Fibroblast of pulmonary artery (primary cell): ENCODE measurements around the gene CDKN3.
"Not testable (repeated sequence)": the region's sequence is repeated elsewhere in the genome, so short reads cannot be mapped to it uniquely, and the experiment has no call there.

ENCODE experiments used
- DNase-seq: peaks from one replicate; pipeline ENCODE4 v3.0.0-alpha.2; 2010; ENCODE audit warnings: low read depth
- H3K4me3 ChIP-seq: replicated peaks from 2 replicates; pipeline ENCODE4 v1.5.1; 2011; ENCODE audit warnings: low read depth, mild to moderate bottlenecking, control low read depth, low read length, moderate library complexity
- CTCF ChIP-seq: IDR thresholded peaks from 2 replicates; pipeline ENCODE4 v1.5.1; 2011; ENCODE audit warnings: mild to moderate bottlenecking, control low read depth, low read length, inconsistent platforms; ENCODE audit errors: missing control alignments

CDKN3 gene

DNA sequence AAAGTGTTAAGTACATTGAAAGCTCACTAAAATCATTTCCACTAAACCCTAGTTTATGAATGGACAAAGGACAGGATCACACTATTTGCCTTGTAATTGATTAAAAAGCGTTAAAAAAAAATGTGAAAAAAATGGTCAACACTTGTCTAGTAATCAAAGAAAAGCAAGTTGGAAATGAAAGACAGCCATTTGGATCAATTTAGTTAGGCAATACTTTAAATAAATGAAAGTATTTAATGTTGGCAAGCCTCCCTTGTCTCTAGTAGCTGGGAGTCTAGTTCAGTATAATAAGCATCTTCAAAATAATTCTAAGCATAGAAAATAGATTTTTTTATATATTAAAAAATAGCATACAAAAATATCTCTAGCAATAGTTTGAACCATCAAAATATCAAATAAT, 58.6 kb downstream of the CDKN3 start:
- no peak for DNase-seq
- no peak overlapping the region for H3K4me3 ChIP-seq
- TF ChIP-seq CTCF, result no peak

- DNase-seq, H3K4me3 ChIP-seq: not testable (repeated sequence)
Observed at GRCh38 chr14:54456820-54457608, 60.2 kb downstream of the CDKN3 start.

DNA sequence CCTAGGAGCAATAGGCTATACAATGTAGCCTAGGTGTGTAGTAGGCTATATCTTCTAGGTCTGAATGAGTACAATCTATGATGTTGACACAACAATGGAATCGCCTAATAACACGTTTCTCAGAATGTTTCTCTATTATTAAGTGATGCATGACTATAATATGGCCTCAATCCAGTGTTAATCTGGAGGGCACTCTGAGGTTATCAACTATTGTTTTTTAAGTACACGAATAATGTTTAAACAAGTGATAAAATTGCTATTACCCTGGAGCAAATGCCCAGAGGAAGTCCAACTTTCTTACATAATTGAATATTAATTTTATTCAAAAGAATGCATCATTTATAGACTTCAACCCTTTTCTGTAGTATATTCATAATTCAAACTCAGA, 60.8 kb downstream of the CDKN3 start:
- no peak overlapping the region for H3K4me3 ChIP-seq
- no peak for DNase-seq
- no peak for TF ChIP-seq CTCF

- not testable (repeated sequence) for DNase-seq, H3K4me3 ChIP-seq
Observed at GRCh38 chr14:54458536-54458935, 61.7 kb downstream of the CDKN3 start.

GRCh38 chr14:54459106-54459505, 62.3 kb downstream of the CDKN3 start:
- H3K4me3 ChIP-seq, result no peak overlapping the region
- TF ChIP-seq CTCF, result no peak
- DNase-seq, result no peak

GRCh38 chr14:54462048-54462447, 65.2 kb downstream of the CDKN3 start:
- no peak for TF ChIP-seq CTCF
- H3K4me3 ChIP-seq, result no peak overlapping the region
- no peak for DNase-seq

DNA sequence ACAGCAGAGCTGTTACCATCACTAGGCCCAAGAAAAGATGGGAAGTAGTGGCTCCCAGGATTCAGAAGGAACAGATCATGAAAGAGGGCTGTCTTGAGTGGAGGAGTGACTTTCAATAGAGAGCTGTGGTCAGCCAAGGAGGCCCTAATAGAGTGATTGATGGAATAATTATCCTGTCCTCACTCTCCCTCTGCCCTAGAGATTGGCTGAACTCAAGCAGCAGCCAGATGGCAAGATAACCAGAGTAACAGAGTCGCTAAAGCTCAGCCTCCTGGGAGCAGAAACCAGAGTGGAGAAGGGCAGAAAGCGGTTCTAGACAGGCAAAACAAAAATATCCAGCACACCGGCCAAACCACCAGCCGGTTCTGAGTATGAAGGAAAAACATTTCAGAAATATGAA, 68.8 kb downstream of the CDKN3 start:
- no peak overlapping the region for H3K4me3 ChIP-seq
- DNase-seq, result no peak
- no peak for TF ChIP-seq CTCF

DNA sequence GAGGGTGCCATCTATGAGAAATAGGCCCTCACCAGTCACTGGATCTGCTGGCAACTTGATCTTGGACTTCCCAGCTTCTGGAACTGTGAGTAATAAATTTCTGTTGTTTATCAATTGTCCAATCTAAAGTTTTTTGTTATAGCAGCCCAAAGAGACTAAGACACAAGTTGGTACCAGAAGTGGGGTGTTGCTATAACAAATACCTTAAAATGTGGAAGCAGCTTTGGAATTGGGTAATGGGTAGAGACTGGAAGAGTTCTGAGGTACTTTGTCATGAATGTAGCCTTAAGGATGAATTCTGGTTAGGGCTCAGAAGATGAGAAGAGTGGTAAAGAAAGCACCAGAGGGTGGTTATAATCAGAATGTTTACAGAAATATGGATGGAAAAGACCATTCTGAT, 70.5 kb downstream of the CDKN3 start:
- no peak overlapping the region for H3K4me3 ChIP-seq
- DNase-seq, result no peak
- no peak for TF ChIP-seq CTCF
